Measurements from ENCODE around the gene ANXA6.
A peak's percentile ranks its signal among the peaks of the same experiment; 100 is the strongest.

ANXA6 gene

GRCh38 chr5:151157426-151158286, at the start of gene ANXA6:
Gene ANXA6, minus strand, starts transcription at chr5:151157779. Its CDS starts 9,878 bp downstream, at chr5:151147901.
- TF ChIP-seq CTCF (IDR thresholded peaks at IDR 0.05; ENCODE audit: control extremely low read depth, extremely low read depth, low read depth, missing control alignments), result no peak
- ChIA-PET POLR2A (interaction anchor here (0.6 to 1.3 kb wide), 3 partner anchors 51 to 94 kb away, joined by 3 to 5 read pairs (median 4); no protein-coding TSS in a partner anchor), CTCF (interaction anchor here (1.0 to 5.0 kb wide), 8 partner anchors 8 to 109 kb away, joined by 3 to 23 read pairs (median 5); no protein-coding TSS in a partner anchor)
- DNase-seq (ENCODE audit: extremely low spot score), result peak; percentile 81

GRCh38 chr5:151205411-151205810, 47.8 kb upstream of the ANXA6 start:
- CTCF ChIA-PET, result interaction anchor here (1.6 to 1.8 kb wide), 3 partner anchors 40 to 111 kb away, joined by 3 to 5 read pairs (median 5); no protein-coding TSS in a partner anchor
- POLR2A ChIA-PET, result no interaction called here
- TF ChIP-seq CTCF (IDR thresholded peaks at IDR 0.05; ENCODE audit: control extremely low read depth, extremely low read depth, low read depth, missing control alignments), result no peak
- DNase-seq (ENCODE audit: extremely low spot score), result no peak

- ChIA-PET CTCF (no interaction called here), POLR2A (no interaction called here)
- TF ChIP-seq CTCF (IDR thresholded peaks at IDR 0.05; ENCODE audit: control extremely low read depth, extremely low read depth, low read depth, missing control alignments), result no peak
- DNase-seq (ENCODE audit: extremely low spot score), result no peak
Measured at GRCh38 chr5:151204051-151204450, 46.5 kb upstream of the ANXA6 start.

- POLR2A ChIA-PET, result interaction anchor here (0.6 to 1.4 kb wide), 2 partner anchors 49 to 50 kb away, joined by 3 to 6 read pairs; partner anchors contain the start of gene GM2A
- no peak for DNase-seq (ENCODE audit: extremely low spot score)
- no peak for TF ChIP-seq CTCF (IDR thresholded peaks at IDR 0.05; ENCODE audit: control extremely low read depth, extremely low read depth, low read depth, missing control alignments)
- CTCF ChIA-PET, result interaction anchor here (0.9 to 2.6 kb wide), 7 partner anchors 10 to 155 kb away, joined by 3 to 10 read pairs (median 4); no protein-coding TSS in a partner anchor
Measured at GRCh38 chr5:151202381-151203139, 45.0 kb upstream of the ANXA6 start.

- DNase-seq (ENCODE audit: extremely low spot score), result no peak
- POLR2A ChIA-PET, result interaction anchor here (1.4 kb wide), 1 partner anchor 51 kb away, joined by 3 read pairs; the partner anchor contains the start of gene GM2A
- CTCF ChIA-PET, result interaction anchor here (0.8 to 2.6 kb wide), 7 partner anchors 10 to 246 kb away, joined by 3 to 10 read pairs (median 4); partner anchors contain the start of gene SLC36A1
- TF ChIP-seq CTCF (IDR thresholded peaks at IDR 0.05; ENCODE audit: control extremely low read depth, extremely low read depth, low read depth, missing control alignments), result no peak
Measured at GRCh38 chr5:151200913-151201595, 43.5 kb upstream of the ANXA6 start.
